WTC11 (cell line): ENCODE measurements around the gene ANAPC16. TPM values are rescaled to one million over a fixed set of nuclear protein-coding genes. Genes with fewer than 3 reads are reported as not detected.

Experiments
- ATAC-seq: fragments of 200-7000 bp; cut with Tn5 transposase; 2 replicates; pipeline ENCODE4 v1.10.0; 2021; ENCODE audit warnings: mild to moderate bottlenecking, moderate library complexity
- CTCF ChIA-PET: fragments of 300-600 bp; sonication (Branson Sonifier 250); formaldehyde crosslinking; loops from one replicate; lab custom pipeline; 2021; ENCODE audit warnings: antibody characterized with exemption; lab: Charles Lee
- POLR2A ChIA-PET: fragments of 350-600 bp; sonication (Branson Sonifier 250); formaldehyde crosslinking; loops from one replicate; lab custom pipeline; 2021; ENCODE audit warnings: antibody characterized with exemption; lab: Charles Lee
- DNase-seq: peaks from one replicate; pipeline ENCODE4 v3.0.0; 2021; ENCODE audit warnings: low spot score
- H3K27ac Mint-ChIP-seq: 2 replicates; pipeline ENCODE4 v1.8.0; 2021; ENCODE audit warnings: mixed read lengths
- H3K27me3 Mint-ChIP-seq: 2 replicates; pipeline ENCODE4 v1.8.0; 2021; ENCODE audit warnings: low read depth, mild to moderate bottlenecking, moderate library complexity, mixed read lengths
- H3K36me3 Mint-ChIP-seq: 2 replicates; pipeline ENCODE4 v1.8.0; 2021; ENCODE audit warnings: mixed read lengths
- H3K4me1 Mint-ChIP-seq: 2 replicates; pipeline ENCODE4 v1.8.0; 2022; ENCODE audit warnings: mixed read lengths
- H3K4me3 Mint-ChIP-seq: 2 replicates; pipeline ENCODE4 v1.8.0; 2021; ENCODE audit warnings: mild to moderate bottlenecking, moderate library complexity, mixed read lengths
- H3K9me3 Mint-ChIP-seq: 2 replicates; pipeline ENCODE4 v1.8.0; 2021; ENCODE audit warnings: mixed read lengths
- CREM ChIP-seq: sonication (generic); formaldehyde crosslinking; IDR thresholded peaks from 2 replicates; pipeline ENCODE4 v1.8.1; 2022; ENCODE audit warnings: mild to moderate bottlenecking, missing genetic modification reagents, moderate library complexity
- GABPB1 ChIP-seq: sonication (generic); formaldehyde crosslinking; IDR thresholded peaks from 2 replicates; pipeline ENCODE4 v1.8.1; 2023; ENCODE audit warnings: mild to moderate bottlenecking, missing genetic modification reagents
- HMGA2 ChIP-seq: fragments of 250-450 bp; sonication (Bioruptor Pico); IDR thresholded peaks from 2 replicates; pipeline ENCODE4 v1.4.0; 2021; ENCODE audit warnings: mild to moderate bottlenecking, moderate library complexity
- KAT7 ChIP-seq: sonication (generic); formaldehyde crosslinking; IDR thresholded peaks from 2 replicates; pipeline ENCODE4 v1.8.1; 2023; ENCODE audit warnings: missing genetic modification reagents, mild to moderate bottlenecking, borderline replicate concordance
- MXD4 ChIP-seq: fragments of 250-450 bp; sonication (Bioruptor Pico); IDR thresholded peaks from 2 replicates; pipeline ENCODE4 v1.8.0; 2021; ENCODE audit warnings: mild to moderate bottlenecking, moderate library complexity, borderline replicate concordance
- NFATC4 ChIP-seq: fragments of 250-450 bp; sonication (Bioruptor Pico); IDR thresholded peaks from 2 replicates; pipeline ENCODE4 v1.9.0; 2021; ENCODE audit warnings: mild to moderate bottlenecking
- NR2C2 ChIP-seq: sonication (generic); formaldehyde crosslinking; IDR thresholded peaks from 2 replicates; pipeline ENCODE4 v1.8.0; 2022; ENCODE audit warnings: mild to moderate bottlenecking, missing genetic modification reagents
- NR3C1 ChIP-seq: sonication (generic); formaldehyde crosslinking; conservative IDR thresholded peaks from 2 replicates; pipeline ENCODE4 v1.8.1; 2023; ENCODE audit warnings: low read depth, mild to moderate bottlenecking, missing genetic modification reagents
- RELA ChIP-seq: sonication (generic); formaldehyde crosslinking; IDR thresholded peaks from 2 replicates; pipeline ENCODE4 v1.8.1; 2022; ENCODE audit warnings: missing genetic modification reagents, mild to moderate bottlenecking, borderline replicate concordance
- SMAD4 ChIP-seq: sonication (generic); formaldehyde crosslinking; IDR thresholded peaks from 2 replicates; pipeline ENCODE4 v1.8.0; 2022; ENCODE audit warnings: mild to moderate bottlenecking, missing genetic modification reagents
- ZNF138 ChIP-seq: sonication (generic); formaldehyde crosslinking; conservative IDR thresholded peaks from 2 replicates; pipeline ENCODE4 v1.8.1; 2022; ENCODE audit warnings: mild to moderate bottlenecking, moderate library complexity, missing genetic modification reagents
- total RNA-seq: library from RNA; stranded (reverse); gene quantifications from 3 replicates; pipeline ENCODE4 v1.2.3, GENCODE V29; 2021
- TF ChIP-seq, protein P1 (sequence below): fragments of 250-450 bp; sonication (Bioruptor Pico); IDR thresholded peaks from 2 replicates; pipeline ENCODE4 v1.9.0; 2021; ENCODE audit warnings: moderate library complexity, mild to moderate bottlenecking, inconsistent platforms, borderline replicate concordance
- TF ChIP-seq, protein P2 (sequence below): fragments of 200-600 bp; IDR thresholded peaks from 2 replicates; pipeline ENCODE4 v1.8.0; 2022; ENCODE audit warnings: antibody characterized with exemption
- TF ChIP-seq, protein P3 (sequence below): fragments of 250-450 bp; sonication (Bioruptor Pico); IDR thresholded peaks from 2 replicates; pipeline ENCODE4 v1.8.0; 2021; ENCODE audit warnings: mild to moderate bottlenecking
- TF ChIP-seq, protein P4 (sequence below): sonication (generic); formaldehyde crosslinking; conservative IDR thresholded peaks from 2 replicates; pipeline ENCODE4 v1.8.1; 2023; ENCODE audit warnings: mild to moderate bottlenecking, low read depth, missing genetic modification reagents, moderate library complexity
- TF ChIP-seq, protein P5 (sequence below): sonication (generic); formaldehyde crosslinking; IDR thresholded peaks from 2 replicates; pipeline ENCODE4 v1.8.1; 2023; ENCODE audit warnings: mild to moderate bottlenecking, missing genetic modification reagents, moderate library complexity
- TF ChIP-seq, protein P6 (sequence below): fragments of 250-450 bp; sonication (Bioruptor Pico); IDR thresholded peaks from 2 replicates; pipeline ENCODE4 v1.9.0; 2021; ENCODE audit warnings: mild to moderate bottlenecking
- TF ChIP-seq, protein P7 (sequence below): sonication (generic); formaldehyde crosslinking; IDR thresholded peaks from 2 replicates; pipeline ENCODE4 v1.8.1; 2022; ENCODE audit warnings: mild to moderate bottlenecking, moderate library complexity, missing genetic modification reagents

The ANAPC16 gene
- total RNA-seq, 1 experiment from 2014 or later: 52.3 TPM

DNA sequence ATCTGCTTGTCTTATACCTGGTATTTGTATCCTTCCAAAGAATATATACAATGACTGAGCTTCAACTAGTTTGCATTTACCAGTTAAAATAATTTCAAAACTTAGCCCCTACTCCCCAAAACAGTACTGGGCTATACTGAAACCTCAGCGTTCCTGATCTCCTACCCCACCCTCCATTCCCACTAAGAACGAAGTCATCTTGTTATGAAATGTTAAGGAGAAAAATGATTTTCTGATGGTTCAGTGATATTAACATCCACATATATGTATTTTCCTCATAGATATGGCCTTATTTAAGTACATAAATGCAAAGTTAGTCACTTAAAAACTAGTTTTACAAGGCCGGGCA lies 28.9 kb upstream of the ANAPC16 start (continued):
- TF ChIP-seq, protein P1, sequence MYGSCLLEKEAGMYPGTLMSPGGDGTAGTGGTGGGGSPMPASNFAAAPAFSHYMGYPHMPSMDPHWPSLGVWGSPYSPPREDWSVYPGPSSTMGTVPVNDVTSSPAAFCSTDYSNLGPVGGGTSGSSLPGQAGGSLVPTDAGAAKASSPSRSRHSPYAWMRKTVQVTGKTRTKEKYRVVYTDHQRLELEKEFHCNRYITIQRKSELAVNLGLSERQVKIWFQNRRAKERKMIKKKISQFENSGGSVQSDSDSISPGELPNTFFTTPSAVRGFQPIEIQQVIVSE (CRISPR knock-in tag): no peak
- TF ChIP-seq, protein P2, sequence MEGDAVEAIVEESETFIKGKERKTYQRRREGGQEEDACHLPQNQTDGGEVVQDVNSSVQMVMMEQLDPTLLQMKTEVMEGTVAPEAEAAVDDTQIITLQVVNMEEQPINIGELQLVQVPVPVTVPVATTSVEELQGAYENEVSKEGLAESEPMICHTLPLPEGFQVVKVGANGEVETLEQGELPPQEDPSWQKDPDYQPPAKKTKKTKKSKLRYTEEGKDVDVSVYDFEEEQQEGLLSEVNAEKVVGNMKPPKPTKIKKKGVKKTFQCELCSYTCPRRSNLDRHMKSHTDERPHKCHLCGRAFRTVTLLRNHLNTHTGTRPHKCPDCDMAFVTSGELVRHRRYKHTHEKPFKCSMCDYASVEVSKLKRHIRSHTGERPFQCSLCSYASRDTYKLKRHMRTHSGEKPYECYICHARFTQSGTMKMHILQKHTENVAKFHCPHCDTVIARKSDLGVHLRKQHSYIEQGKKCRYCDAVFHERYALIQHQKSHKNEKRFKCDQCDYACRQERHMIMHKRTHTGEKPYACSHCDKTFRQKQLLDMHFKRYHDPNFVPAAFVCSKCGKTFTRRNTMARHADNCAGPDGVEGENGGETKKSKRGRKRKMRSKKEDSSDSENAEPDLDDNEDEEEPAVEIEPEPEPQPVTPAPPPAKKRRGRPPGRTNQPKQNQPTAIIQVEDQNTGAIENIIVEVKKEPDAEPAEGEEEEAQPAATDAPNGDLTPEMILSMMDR: no peak
- TF ChIP-seq, protein P3, sequence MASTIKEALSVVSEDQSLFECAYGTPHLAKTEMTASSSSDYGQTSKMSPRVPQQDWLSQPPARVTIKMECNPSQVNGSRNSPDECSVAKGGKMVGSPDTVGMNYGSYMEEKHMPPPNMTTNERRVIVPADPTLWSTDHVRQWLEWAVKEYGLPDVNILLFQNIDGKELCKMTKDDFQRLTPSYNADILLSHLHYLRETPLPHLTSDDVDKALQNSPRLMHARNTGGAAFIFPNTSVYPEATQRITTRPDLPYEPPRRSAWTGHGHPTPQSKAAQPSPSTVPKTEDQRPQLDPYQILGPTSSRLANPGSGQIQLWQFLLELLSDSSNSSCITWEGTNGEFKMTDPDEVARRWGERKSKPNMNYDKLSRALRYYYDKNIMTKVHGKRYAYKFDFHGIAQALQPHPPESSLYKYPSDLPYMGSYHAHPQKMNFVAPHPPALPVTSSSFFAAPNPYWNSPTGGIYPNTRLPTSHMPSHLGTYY: no peak

DNA sequence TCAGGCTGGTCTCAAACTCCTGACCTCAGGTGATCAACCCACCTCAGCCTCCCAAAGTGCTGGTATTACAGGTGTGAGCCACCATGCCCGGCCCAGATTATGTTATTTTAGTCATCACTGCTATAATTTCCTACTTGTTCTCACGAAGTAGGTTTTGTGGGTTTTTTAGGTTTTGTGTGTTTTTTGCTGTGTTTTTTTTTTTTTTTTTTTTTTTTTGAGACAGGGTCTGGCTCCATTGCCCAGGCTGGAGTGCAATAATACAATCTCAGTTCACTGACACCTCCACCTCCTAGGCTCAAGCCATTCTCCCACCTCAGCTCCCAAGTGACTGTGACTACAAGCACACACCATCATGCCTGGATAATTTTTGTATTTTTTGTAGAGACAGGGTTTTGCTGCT lies 20.9 kb upstream of the ANAPC16 start:
- Mint-ChIP-seq H3K9me3 (peaks cover 3% of the 10 kb centered on the region; the same call in 1 of the 2 replicates), H3K4me3 (no peak overlapping the region), H3K4me1 (no peaks in the 10 kb centered on the region), H3K27me3 (no peaks in the 10 kb centered on the region), H3K27ac (no peak overlapping the region), H3K36me3 (peaks cover 20% of the 10 kb centered on the region)
- POLR2A ChIA-PET: no interaction called here
- no peak for ATAC-seq
- no peak for DNase-seq
- TF ChIP-seq NR2C2 (CRISPR knock-in tag) (no peak), GABPB1 (no peak), ZNF138 (CRISPR knock-in tag) (no peak), CREM (CRISPR knock-in tag) (no peak), RELA (CRISPR knock-in tag) (no peak), HMGA2 (no peak), SMAD4 (CRISPR knock-in tag) (no peak), NFATC4 (CRISPR knock-in tag) (no peak), NR3C1 (CRISPR knock-in tag) (no peak), KAT7 (CRISPR knock-in tag) (no peak), MXD4 (no peak)
- TF ChIP-seq, protein P4, sequence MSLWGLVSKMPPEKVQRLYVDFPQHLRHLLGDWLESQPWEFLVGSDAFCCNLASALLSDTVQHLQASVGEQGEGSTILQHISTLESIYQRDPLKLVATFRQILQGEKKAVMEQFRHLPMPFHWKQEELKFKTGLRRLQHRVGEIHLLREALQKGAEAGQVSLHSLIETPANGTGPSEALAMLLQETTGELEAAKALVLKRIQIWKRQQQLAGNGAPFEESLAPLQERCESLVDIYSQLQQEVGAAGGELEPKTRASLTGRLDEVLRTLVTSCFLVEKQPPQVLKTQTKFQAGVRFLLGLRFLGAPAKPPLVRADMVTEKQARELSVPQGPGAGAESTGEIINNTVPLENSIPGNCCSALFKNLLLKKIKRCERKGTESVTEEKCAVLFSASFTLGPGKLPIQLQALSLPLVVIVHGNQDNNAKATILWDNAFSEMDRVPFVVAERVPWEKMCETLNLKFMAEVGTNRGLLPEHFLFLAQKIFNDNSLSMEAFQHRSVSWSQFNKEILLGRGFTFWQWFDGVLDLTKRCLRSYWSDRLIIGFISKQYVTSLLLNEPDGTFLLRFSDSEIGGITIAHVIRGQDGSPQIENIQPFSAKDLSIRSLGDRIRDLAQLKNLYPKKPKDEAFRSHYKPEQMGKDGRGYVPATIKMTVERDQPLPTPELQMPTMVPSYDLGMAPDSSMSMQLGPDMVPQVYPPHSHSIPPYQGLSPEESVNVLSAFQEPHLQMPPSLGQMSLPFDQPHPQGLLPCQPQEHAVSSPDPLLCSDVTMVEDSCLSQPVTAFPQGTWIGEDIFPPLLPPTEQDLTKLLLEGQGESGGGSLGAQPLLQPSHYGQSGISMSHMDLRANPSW (CRISPR knock-in tag): no peak
- TF ChIP-seq, protein P5, sequence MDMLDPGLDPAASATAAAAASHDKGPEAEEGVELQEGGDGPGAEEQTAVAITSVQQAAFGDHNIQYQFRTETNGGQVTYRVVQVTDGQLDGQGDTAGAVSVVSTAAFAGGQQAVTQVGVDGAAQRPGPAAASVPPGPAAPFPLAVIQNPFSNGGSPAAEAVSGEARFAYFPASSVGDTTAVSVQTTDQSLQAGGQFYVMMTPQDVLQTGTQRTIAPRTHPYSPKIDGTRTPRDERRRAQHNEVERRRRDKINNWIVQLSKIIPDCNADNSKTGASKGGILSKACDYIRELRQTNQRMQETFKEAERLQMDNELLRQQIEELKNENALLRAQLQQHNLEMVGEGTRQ (CRISPR knock-in tag): no peak
- TF ChIP-seq, protein P6, sequence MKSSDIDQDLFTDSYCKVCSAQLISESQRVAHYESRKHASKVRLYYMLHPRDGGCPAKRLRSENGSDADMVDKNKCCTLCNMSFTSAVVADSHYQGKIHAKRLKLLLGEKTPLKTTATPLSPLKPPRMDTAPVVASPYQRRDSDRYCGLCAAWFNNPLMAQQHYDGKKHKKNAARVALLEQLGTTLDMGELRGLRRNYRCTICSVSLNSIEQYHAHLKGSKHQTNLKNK (CRISPR knock-in tag): no peak
- TF ChIP-seq, protein P7, sequence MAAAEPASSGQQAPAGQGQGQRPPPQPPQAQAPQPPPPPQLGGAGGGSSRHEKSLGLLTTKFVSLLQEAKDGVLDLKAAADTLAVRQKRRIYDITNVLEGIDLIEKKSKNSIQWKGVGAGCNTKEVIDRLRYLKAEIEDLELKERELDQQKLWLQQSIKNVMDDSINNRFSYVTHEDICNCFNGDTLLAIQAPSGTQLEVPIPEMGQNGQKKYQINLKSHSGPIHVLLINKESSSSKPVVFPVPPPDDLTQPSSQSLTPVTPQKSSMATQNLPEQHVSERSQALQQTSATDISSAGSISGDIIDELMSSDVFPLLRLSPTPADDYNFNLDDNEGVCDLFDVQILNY (CRISPR knock-in tag): no peak
- TF ChIP-seq, protein P2: no peak
- CTCF ChIA-PET: no interaction called here
